Activated T-helper 1 cell treated with anti-CD3 and anti-CD28 coated beads, Interleukin-12 subunit alpha, Interleukin-12 subunit beta, Interleukin-2, Interleukin-4 antibody, amounts not matched to agents 30 ng/mL and 10 ng/mL and 1 ng/mL, durations not matched to agents 14 hours and 24 hours and 36 hours (primary cell): ENCODE results near the gene CACNG3. TPM values are rescaled to one million over a fixed set of nuclear protein-coding genes. Genes with fewer than 3 reads are reported as not detected.

ENCODE experiments used
- DNase-seq: peaks from one replicate; pipeline ENCODE4 v3.0.0; 2021; ENCODE audit warnings: low spot score
- H3K27ac Mint-ChIP-seq: one replicate; pipeline ENCODE4 v1.8.0; 2021; ENCODE audit warnings: mild to moderate bottlenecking, mixed read lengths
- H3K27me3 Mint-ChIP-seq: one replicate; pipeline ENCODE4 v1.8.0; 2022; ENCODE audit warnings: mild to moderate bottlenecking, moderate library complexity, mixed read lengths; ENCODE audit not compliant: insufficient read depth
- H3K36me3 Mint-ChIP-seq: one replicate; pipeline ENCODE4 v1.8.0; 2021; ENCODE audit warnings: low read depth, mixed read lengths
- H3K4me1 Mint-ChIP-seq: one replicate; pipeline ENCODE4 v1.8.0; 2021; ENCODE audit warnings: low read depth, mixed read lengths
- H3K4me3 Mint-ChIP-seq: one replicate; pipeline ENCODE4 v1.8.0; 2021; ENCODE audit warnings: mild to moderate bottlenecking, moderate library complexity, mixed read lengths
- H3K9me3 Mint-ChIP-seq: one replicate; pipeline ENCODE4 v1.8.0; 2021; ENCODE audit warnings: mixed read lengths
- intact Hi-C: fragments of 100-400 bp; cut with micrococcal nuclease; formaldehyde crosslinking; loops from one replicate; pipeline ENCODE4 v1.15.1; 2024
- total RNA-seq: library from RNA; stranded (reverse); gene quantifications from 2 replicates; pipeline ENCODE4 v1.2.3, GENCODE V29; 2022

CACNG3 gene
- total RNA-seq, 1 donor from 2014 or later, result not detected

GRCh38 chr16:24382762-24383407 is 126.8 kb downstream of the CACNG3 start:
- Mint-ChIP-seq H3K27ac (no peak overlapping the region), H3K4me3 (no peak overlapping the region), H3K9me3 (peaks cover 31% of the 10 kb centered on the region), H3K36me3 (no peaks in the 10 kb centered on the region), H3K27me3 (peaks cover 2% of the 10 kb centered on the region), H3K4me1 (no peaks in the 10 kb centered on the region)
- intact Hi-C loops, result no loop called here
- DNase-seq, result no peak

GRCh38 chr16:24394341-24394740 is 138.2 kb downstream of the CACNG3 start:
- no peak for DNase-seq
- no peak overlapping the region for H3K27ac Mint-ChIP-seq
- intact Hi-C loops, result no loop called here
- H3K9me3 Mint-ChIP-seq, result no peaks in the 10 kb centered on the region
- H3K4me3 Mint-ChIP-seq, result no peak overlapping the region
- peaks cover 2% of the 10 kb centered on the region for H3K27me3 Mint-ChIP-seq
- H3K4me1 Mint-ChIP-seq, result no peaks in the 10 kb centered on the region
- H3K36me3 Mint-ChIP-seq, result no peaks in the 10 kb centered on the region

- no peak for DNase-seq
- intact Hi-C loops, result no loop called here
- no peak overlapping the region for H3K4me3 Mint-ChIP-seq
- H3K4me1 Mint-ChIP-seq, result no peaks in the 10 kb centered on the region
- H3K27ac Mint-ChIP-seq, result no peak overlapping the region
- H3K9me3 Mint-ChIP-seq, result no peaks in the 10 kb centered on the region
- H3K27me3 Mint-ChIP-seq, result peaks cover 5% of the 10 kb centered on the region
- H3K36me3 Mint-ChIP-seq, result no peaks in the 10 kb centered on the region
Measured at GRCh38 chr16:24396350-24397271, 140.5 kb downstream of the CACNG3 start.

- H3K36me3 Mint-ChIP-seq, result no peaks in the 10 kb centered on the region
- H3K27ac Mint-ChIP-seq, result no peak overlapping the region
- no peak for DNase-seq
- H3K4me1 Mint-ChIP-seq, result no peaks in the 10 kb centered on the region
- intact Hi-C loops, result no loop called here
- H3K4me3 Mint-ChIP-seq, result no peak overlapping the region
- peaks cover 1% of the 10 kb centered on the region for H3K27me3 Mint-ChIP-seq
- no peaks in the 10 kb centered on the region for H3K9me3 Mint-ChIP-seq
Measured at GRCh38 chr16:24409045-24409444, 152.9 kb downstream of the CACNG3 start.
